K562 (cell line): ENCODE data around the gene STRN3. TPM values are rescaled to one million over a fixed set of nuclear protein-coding genes. Genes with fewer than 3 reads are reported as not detected.
A peak's percentile ranks its signal among the peaks of the same experiment; 100 is the strongest.

Experiments used
- ARID1B ChIP-seq: fragments of 450-650 bp; IDR thresholded peaks from 2 replicates; pipeline ENCODE4 v1.6.1; 2016; ENCODE audit warnings: antibody characterized with exemption, mild to moderate bottlenecking, inconsistent platforms
- EP300 ChIP-seq: IDR thresholded peaks from 2 replicates; pipeline ENCODE4 v1.6.1; 2012; ENCODE audit warnings: low read length, improper control_type of control experiment
- ETS2 ChIP-seq: IDR thresholded peaks from 2 replicates; pipeline ENCODE4 v1.6.1; 2016; ENCODE audit warnings: borderline replicate concordance, missing genetic modification characterization, mild to moderate bottlenecking, moderate library complexity, missing compliant biosample characterization; ENCODE audit not compliant: poor library complexity, severe bottlenecking
- EWSR1 ChIP-seq: fragments of 450-650 bp; IDR thresholded peaks from 2 replicates; pipeline ENCODE4 v1.6.1; 2018; ENCODE audit warnings: borderline replicate concordance, mild to moderate bottlenecking, low read depth, moderate library complexity; ENCODE audit not compliant: partially characterized antibody
- HDAC6 ChIP-seq: IDR thresholded peaks from 2 replicates; pipeline ENCODE4 v1.6.1; 2012; ENCODE audit warnings: low read depth, mild to moderate bottlenecking, control low read depth, inconsistent platforms, low read length, moderate library complexity
- LEF1 ChIP-seq: fragments of 450-650 bp; IDR thresholded peaks from 2 replicates; pipeline ENCODE4 v1.6.1; 2016; ENCODE audit warnings: mild to moderate bottlenecking
- MCM2 ChIP-seq: fragments of 450-650 bp; IDR thresholded peaks from 2 replicates; pipeline ENCODE4 v1.6.1; 2017; ENCODE audit warnings: low read depth, mild to moderate bottlenecking
- MEIS2 ChIP-seq: fragments of 450-650 bp; IDR thresholded peaks from 2 replicates; pipeline ENCODE4 v1.6.1; 2014; ENCODE audit warnings: mild to moderate bottlenecking; ENCODE audit not compliant: partially characterized antibody
- NCOR1 ChIP-seq: fragments of 450-650 bp; IDR thresholded peaks from 2 replicates; pipeline ENCODE4 v1.6.1; 2016; ENCODE audit warnings: mild to moderate bottlenecking, moderate library complexity
- PKNOX1 ChIP-seq: fragments of 450-650 bp; IDR thresholded peaks from 2 replicates; pipeline ENCODE4 v1.6.1; 2016
- POLR2G ChIP-seq: fragments of 200-400 bp; formaldehyde crosslinking; IDR thresholded peaks from 2 replicates; pipeline ENCODE4 v1.6.1; 2017; ENCODE audit warnings: low read depth, mild to moderate bottlenecking, antibody characterized with exemption, low read length, moderate library complexity
- SOX6 ChIP-seq: fragments of 450-650 bp; IDR thresholded peaks from 2 replicates; pipeline ENCODE4 v1.6.1; 2014; ENCODE audit warnings: mild to moderate bottlenecking
- SP2 ChIP-seq: IDR thresholded peaks from 2 replicates; pipeline ENCODE4 v1.6.1; 2011; ENCODE audit warnings: mild to moderate bottlenecking, low read depth, low read length, moderate library complexity; ENCODE audit not compliant: poor library complexity, severe bottlenecking; ENCODE audit errors: extremely low read depth
- TSHZ1 ChIP-seq: fragments of 250-450 bp; sonication (Bioruptor Pico); IDR thresholded peaks from 2 replicates; pipeline ENCODE4 v1.4.0; 2020; ENCODE audit warnings: mild to moderate bottlenecking, moderate library complexity
- ZFP30 ChIP-seq: fragments of 250-450 bp; sonication (Bioruptor Pico); IDR thresholded peaks from 2 replicates; pipeline ENCODE4 v1.8.0; 2022; ENCODE audit warnings: moderate library complexity, mild to moderate bottlenecking, inconsistent platforms, borderline replicate concordance
- ZNF143 ChIP-seq: sonication (generic); formaldehyde crosslinking; IDR thresholded peaks from 2 replicates; pipeline ENCODE4 v1.9.0; 2022; ENCODE audit warnings: mild to moderate bottlenecking, missing genetic modification reagents
- ZNF165 ChIP-seq: fragments of 250-450 bp; sonication (Bioruptor Pico); IDR thresholded peaks from 2 replicates; pipeline ENCODE4 v1.4.0; 2020; ENCODE audit warnings: borderline replicate concordance
- ZNF589 ChIP-seq: fragments of 200-800 bp; sonication (Bioruptor generic); IDR thresholded peaks from 2 replicates; pipeline ENCODE4 v1.6.1; 2016; ENCODE audit warnings: low read depth, missing genetic modification characterization, missing compliant biosample characterization
- ZNF780A ChIP-seq: fragments of 250-450 bp; sonication (Bioruptor Pico); IDR thresholded peaks from 2 replicates; pipeline ENCODE4 v1.5.0; 2021; ENCODE audit warnings: mild to moderate bottlenecking
- ZNF785 ChIP-seq: fragments of 250-450 bp; sonication (Bioruptor Pico); IDR thresholded peaks from 2 replicates; pipeline ENCODE4 v1.4.0; 2020; ENCODE audit warnings: mild to moderate bottlenecking
- ZZZ3 ChIP-seq: fragments of 450-650 bp; IDR thresholded peaks from 2 replicates; pipeline ENCODE4 v1.6.1; 2016; ENCODE audit warnings: antibody characterized with exemption, mild to moderate bottlenecking, moderate library complexity
- polyA plus RNA-seq, 8 experiments: library from polyadenylated mRNA; depleted of rRNA in 4 of 8; stranded (reverse) in 5 of 8; unstranded in 3 of 8; fragments of >200 nt; fragmentation: Nextera tagmentation in 2 of 8; fragmentation: Illumina TruSeq in 1 of 8; extraction: Ambion mirVana in 2 of 8; extraction: Trizol in 1 of 8; gene quantifications; 2 replicates each; pipeline versions ENCODE4 v1.2.1 to v1.2.3, GENCODE V29; 2011 to 2014; ENCODE audit warnings: inconsistent platforms in 1 of 8, missing spikeins in 1 of 8
- total RNA-seq, 7 experiments: library from RNA; depleted of rRNA in 6 of 7; stranded (reverse); fragments of >200 nt in 6 of 7; fragmentation: Illumina TruSeq in 2 of 7; extraction: Trizol in 2 of 7; gene quantifications; 2 replicates each; pipeline versions ENCODE4 v1.2.1 to v1.2.3, GENCODE V29; 2011 to 2021; ENCODE audit warnings: low replicate concordance in 1 of 7

Gene STRN3
- total and polyA plus RNA-seq, 9 of the 15 experiments (the other 6 are each of a cell fraction or from before 2014, with no cell fraction given): 5.9 to 29.1 (median 16.0) TPM

DNA sequence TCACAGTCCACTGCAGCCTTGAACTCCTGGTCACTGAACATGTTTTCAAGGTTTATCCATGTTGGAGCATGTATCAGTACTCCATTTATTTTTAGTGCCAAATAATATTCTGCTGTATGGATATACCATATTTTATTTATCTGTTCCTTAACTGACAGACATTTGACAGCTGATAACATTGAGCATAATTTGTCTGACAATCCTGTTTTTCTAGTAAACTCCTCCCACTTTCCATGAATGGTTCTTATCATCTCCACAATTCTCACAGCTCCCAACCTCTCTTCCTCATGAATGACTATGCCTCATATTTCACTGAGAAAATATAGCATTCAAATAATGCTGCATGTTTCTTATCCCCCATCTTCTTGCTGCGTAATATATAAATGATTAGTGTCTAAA, 118.5 kb downstream of the STRN3 start (continued):
- TF ChIP-seq SP2: no peak
- no peak for TF ChIP-seq LEF1
- TF ChIP-seq HDAC6: no peak
- no peak for TF ChIP-seq ZFP30 (CRISPR knock-in tag)
- TF ChIP-seq ZNF143 (CRISPR knock-in tag): no peak
- TF ChIP-seq ZNF780A (CRISPR knock-in tag): no peak
- no peak for TF ChIP-seq ZNF785 (CRISPR knock-in tag)
- TF ChIP-seq SOX6: peak; percentile 71; the same call in 1 of the 2 replicates
- peak; percentile 86 for TF ChIP-seq MEIS2
- no peak for TF ChIP-seq POLR2G
- TF ChIP-seq ZNF589: no peak
- no peak for TF ChIP-seq MCM2
- TF ChIP-seq ZZZ3: no peak
- peak; percentile 71 for TF ChIP-seq ARID1B
- no peak for TF ChIP-seq ZNF165 (CRISPR knock-in tag)
- no peak for TF ChIP-seq ETS2 (tag)
- no peak for TF ChIP-seq EWSR1
- peak; percentile 72; the same call in 1 of the 2 replicates for TF ChIP-seq PKNOX1
- no peak for TF ChIP-seq TSHZ1 (CRISPR knock-in tag)
- no peak for TF ChIP-seq NCOR1
- peak; percentile 37; the same call in 1 of the 2 replicates for TF ChIP-seq EP300
